Loucy (cell line): ENCODE data around the gene TRIO.

Experiments used
- EZH2phosphoT487 ChIP-seq: fragments of 200-600 bp; IDR thresholded peaks from 2 replicates; pipeline ENCODE4 v1.6.1; 2018; ENCODE audit warnings: antibody characterized with exemption, mild to moderate bottlenecking, moderate library complexity, borderline replicate concordance
- TF ChIP-seq, protein P1 (sequence below): fragments of 200-600 bp; sonication (generic); conservative IDR thresholded peaks from 2 replicates; pipeline ENCODE4 v1.5.1; 2014; ENCODE audit warnings: mild to moderate bottlenecking, antibody characterized with exemption, low read length

DNA sequence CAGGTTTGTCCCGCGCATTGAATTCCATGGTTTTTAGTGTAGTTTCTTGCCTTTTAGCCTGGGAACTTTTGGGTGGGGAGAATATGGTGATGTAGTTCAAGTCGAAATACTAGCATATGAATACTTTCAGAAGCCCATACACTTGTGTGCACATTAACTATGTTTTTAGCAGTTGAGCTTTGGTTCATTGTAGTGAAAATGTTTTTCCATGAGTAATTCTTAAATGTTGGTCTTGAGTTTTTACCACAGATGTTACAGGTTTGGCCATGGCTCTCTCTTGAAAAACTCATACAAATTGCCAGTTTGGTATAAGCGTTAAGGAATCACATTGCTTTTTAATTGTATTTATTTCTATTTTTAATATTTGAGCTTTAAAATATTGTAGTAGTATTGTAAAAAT, 45.6 kb downstream of the TRIO start:
- TF ChIP-seq EZH2phosphoT487, result no peak
- TF ChIP-seq, protein P1, sequence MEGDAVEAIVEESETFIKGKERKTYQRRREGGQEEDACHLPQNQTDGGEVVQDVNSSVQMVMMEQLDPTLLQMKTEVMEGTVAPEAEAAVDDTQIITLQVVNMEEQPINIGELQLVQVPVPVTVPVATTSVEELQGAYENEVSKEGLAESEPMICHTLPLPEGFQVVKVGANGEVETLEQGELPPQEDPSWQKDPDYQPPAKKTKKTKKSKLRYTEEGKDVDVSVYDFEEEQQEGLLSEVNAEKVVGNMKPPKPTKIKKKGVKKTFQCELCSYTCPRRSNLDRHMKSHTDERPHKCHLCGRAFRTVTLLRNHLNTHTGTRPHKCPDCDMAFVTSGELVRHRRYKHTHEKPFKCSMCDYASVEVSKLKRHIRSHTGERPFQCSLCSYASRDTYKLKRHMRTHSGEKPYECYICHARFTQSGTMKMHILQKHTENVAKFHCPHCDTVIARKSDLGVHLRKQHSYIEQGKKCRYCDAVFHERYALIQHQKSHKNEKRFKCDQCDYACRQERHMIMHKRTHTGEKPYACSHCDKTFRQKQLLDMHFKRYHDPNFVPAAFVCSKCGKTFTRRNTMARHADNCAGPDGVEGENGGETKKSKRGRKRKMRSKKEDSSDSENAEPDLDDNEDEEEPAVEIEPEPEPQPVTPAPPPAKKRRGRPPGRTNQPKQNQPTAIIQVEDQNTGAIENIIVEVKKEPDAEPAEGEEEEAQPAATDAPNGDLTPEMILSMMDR, result no peak
